ENCODE measurements around the gene TMEM59L. TPM values are rescaled to one million over a fixed set of nuclear protein-coding genes. Genes with fewer than 3 reads are reported as not detected.

TMEM59L gene
- total RNA-seq, 4 donors from 2014 or later: 0.96 to 4.0 (median 2.0) TPM

DNA sequence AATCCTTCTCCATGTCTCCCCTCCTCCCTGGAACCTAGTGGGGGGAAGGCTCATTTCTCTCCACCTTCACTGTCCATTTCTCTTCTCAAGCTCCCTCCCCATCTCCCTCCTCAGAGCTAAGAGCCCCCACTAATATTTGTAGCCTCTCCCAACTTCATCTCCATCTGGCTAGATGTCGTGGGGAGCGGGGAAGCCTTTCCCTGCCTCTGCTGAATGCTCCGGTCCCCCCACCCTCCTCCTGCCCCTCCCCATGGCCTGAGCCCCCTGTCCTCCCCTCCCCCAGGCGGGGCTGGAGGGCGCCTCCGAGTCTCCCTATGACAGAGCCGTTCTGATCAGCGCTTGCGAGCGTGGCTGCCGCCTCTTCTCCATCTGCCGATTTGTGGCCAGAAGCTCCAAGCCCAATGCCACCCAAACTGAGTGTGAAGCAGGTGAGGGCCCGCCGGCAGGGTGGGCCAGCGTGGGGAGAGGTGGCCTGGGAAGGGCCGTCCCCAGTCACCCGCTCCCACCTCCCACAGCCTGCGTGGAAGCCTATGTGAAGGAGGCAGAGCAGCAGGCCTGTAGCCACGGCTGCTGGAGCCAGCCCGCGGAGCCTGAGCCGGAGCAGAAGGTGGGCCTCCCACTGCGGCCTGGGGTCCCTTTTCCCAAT, 1.0 kb downstream of the TMEM59L start:
- TF ChIP-seq POLR2AphosphoS5 (IDR thresholded peaks at IDR 0.05) (no peak), POLR2A (IDR thresholded peaks at IDR 0.05) (no peak), EP300 (IDR thresholded peaks at IDR 0.05) (no peak)
- TF ChIP-seq, protein P1, sequence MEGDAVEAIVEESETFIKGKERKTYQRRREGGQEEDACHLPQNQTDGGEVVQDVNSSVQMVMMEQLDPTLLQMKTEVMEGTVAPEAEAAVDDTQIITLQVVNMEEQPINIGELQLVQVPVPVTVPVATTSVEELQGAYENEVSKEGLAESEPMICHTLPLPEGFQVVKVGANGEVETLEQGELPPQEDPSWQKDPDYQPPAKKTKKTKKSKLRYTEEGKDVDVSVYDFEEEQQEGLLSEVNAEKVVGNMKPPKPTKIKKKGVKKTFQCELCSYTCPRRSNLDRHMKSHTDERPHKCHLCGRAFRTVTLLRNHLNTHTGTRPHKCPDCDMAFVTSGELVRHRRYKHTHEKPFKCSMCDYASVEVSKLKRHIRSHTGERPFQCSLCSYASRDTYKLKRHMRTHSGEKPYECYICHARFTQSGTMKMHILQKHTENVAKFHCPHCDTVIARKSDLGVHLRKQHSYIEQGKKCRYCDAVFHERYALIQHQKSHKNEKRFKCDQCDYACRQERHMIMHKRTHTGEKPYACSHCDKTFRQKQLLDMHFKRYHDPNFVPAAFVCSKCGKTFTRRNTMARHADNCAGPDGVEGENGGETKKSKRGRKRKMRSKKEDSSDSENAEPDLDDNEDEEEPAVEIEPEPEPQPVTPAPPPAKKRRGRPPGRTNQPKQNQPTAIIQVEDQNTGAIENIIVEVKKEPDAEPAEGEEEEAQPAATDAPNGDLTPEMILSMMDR (IDR thresholded peaks at IDR 0.05): no peak
- no peak overlapping the region for H3K4me3 ChIP-seq
- WGBS, 2 donors (ENCODE audit: low coverage in 1 of 2): 71% methylated on average over 1 of the region's 23 CpGs; no CpG with 5 or more reads in 1 of the 2 donors

DNA sequence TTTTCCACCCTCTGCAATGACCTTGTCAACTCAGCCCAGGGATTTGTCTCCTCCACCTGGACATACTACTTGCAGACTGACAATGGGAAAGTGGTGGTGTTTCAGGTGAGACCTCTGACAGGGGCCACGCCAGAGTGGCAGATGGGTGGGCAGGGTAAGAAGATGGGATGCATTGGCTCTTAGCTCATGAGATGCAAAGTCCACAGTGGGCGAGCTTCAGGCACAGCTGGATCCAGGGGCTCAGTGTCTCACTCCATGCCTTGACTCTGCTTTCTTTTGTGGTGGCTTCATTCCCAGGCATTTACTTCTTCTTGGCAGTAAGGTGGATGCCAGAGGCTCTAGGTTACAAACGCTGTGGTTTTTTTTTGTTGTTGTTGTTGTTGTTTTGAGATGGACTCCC, 3.4 kb downstream of the TMEM59L start:
- Histone ChIP-seq H3K27ac (no peak overlapping the region), H3K9me3 (no peaks in the 10 kb centered on the region), H3K36me3 (no peaks in the 10 kb centered on the region), H3K27me3 (peaks cover 71% of the 10 kb centered on the region), H3K4me3 (no peak overlapping the region), H3K4me1 (peaks cover 0 to 24% (median 22%) of the 10 kb centered on the region in 3 donors)
- TF ChIP-seq EP300 (IDR thresholded peaks at IDR 0.05) (no peak), POLR2A (IDR thresholded peaks at IDR 0.05) (no peak), POLR2AphosphoS5 (IDR thresholded peaks at IDR 0.05) (no peak)
- TF ChIP-seq, protein P1 (IDR thresholded peaks at IDR 0.05): no peak
- WGBS, 2 donors (ENCODE audit: low coverage in 1 of 2): 75 to 85% methylated on average over 2 to 3 of the region's 3 CpGs
- ATAC-seq: no peak

More for the DNA sequence above, 1.0 kb downstream of the TMEM59L start:
- Histone ChIP-seq H3K27ac (no peak overlapping the region), H3K27me3 (peaks cover 94% of the 10 kb centered on the region), H3K9me3 (no peaks in the 10 kb centered on the region), H3K36me3 (no peaks in the 10 kb centered on the region), H3K4me1 (peaks cover 0 to 31% (median 25%) of the 10 kb centered on the region in 3 donors)
- ATAC-seq: no peak

DNA sequence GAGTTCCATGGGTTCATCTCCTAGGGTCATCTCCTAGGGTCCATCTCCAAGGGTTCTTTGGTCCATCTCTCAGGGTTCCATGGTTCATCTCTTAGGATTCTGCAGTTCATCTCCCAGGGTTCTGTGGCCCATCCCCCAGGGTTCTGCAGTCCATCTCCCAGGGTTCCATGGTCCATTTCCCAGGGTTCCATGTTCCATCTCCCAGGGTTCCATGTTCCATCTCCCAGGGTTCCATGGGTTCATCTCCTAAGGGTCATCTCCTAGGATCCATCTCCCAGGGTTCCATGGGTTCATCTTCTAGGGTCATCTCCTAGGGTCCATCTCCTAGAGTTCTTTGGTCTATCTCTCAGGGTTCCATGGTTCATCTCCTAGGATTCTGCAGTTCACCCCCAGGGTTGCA, 4.9 kb downstream of the TMEM59L start:
- peaks cover 55% of the 10 kb centered on the region for H3K27me3 ChIP-seq
- no peak for TF ChIP-seq POLR2AphosphoS5 (IDR thresholded peaks at IDR 0.05)
- TF ChIP-seq, protein P1 (IDR thresholded peaks at IDR 0.05): no peak
- no peak for ATAC-seq

DNA sequence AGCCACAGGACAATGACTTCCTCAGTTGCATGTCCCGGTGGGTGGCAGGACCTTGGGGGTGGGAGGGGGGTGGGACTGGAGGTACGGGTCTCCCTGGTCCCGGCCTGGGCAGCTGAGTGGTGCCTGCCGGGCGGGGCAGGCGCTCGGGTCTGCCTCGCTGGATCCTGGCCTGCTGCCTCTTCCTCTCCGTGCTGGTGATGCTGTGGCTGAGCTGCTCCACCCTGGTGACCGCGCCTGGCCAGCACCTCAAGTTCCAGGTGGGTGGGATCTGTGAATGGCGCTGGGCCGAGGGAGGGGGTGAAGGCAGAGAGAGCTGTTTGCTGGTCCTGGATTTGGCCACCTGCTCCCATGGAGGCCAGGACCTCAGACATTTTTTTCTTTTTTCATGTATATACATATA, 5.6 kb downstream of the TMEM59L start:
- no peaks in the 10 kb centered on the region for H3K36me3 ChIP-seq
- 95 to 100% methylated on average over 2 to 4 of the region's 13 CpGs for WGBS, 2 donors (ENCODE audit: low coverage in 1 of 2)
- no peak overlapping the region for H3K27ac ChIP-seq
- H3K4me3 ChIP-seq: no peak overlapping the region
- TF ChIP-seq EP300 (IDR thresholded peaks at IDR 0.05): no peak
- TF ChIP-seq POLR2AphosphoS5 (IDR thresholded peaks at IDR 0.05): no peak
- TF ChIP-seq, protein P1 (IDR thresholded peaks at IDR 0.05): no peak
- no peak for TF ChIP-seq POLR2A (IDR thresholded peaks at IDR 0.05)
- peaks cover 0 to 2% (median 1%) of the 10 kb centered on the region in 3 donors for H3K4me1 ChIP-seq
- H3K27me3 ChIP-seq: peaks cover 48% of the 10 kb centered on the region
- no peaks in the 10 kb centered on the region for H3K9me3 ChIP-seq
- ATAC-seq: no peak

More for the DNA sequence above, 4.9 kb downstream of the TMEM59L start:
- Histone ChIP-seq H3K36me3 (no peaks in the 10 kb centered on the region), H3K4me3 (no peak overlapping the region), H3K9me3 (no peaks in the 10 kb centered on the region), H3K4me1 (peaks cover 0 to 9% (median 6%) of the 10 kb centered on the region in 3 donors), H3K27ac (no peak overlapping the region)

DNA sequence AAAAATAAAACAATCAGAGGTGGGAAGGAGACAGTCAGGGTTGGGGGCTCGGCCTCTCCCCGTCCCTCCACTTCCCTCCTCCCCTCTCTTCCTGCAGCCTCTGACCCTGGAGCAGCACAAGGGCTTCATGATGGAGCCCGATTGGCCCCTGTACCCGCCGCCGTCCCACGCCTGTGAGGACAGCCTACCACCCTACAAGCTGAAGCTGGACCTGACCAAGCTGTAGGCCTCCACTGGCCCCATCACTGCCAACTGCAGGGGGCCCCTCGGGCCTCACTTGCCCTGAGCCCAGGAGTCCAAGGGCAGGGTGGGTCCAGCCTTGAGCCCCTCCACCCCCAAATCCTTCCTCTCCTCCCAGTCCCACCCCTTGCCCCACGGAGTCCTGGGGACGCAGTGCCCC, 7.6 kb downstream of the TMEM59L start:
- no peaks in the 10 kb centered on the region for H3K4me1 ChIP-seq
- no peak for ATAC-seq
- no peak overlapping the region for H3K27ac ChIP-seq
- H3K36me3 ChIP-seq: no peaks in the 10 kb centered on the region
- H3K9me3 ChIP-seq: no peaks in the 10 kb centered on the region
- 60 to 90% methylated on average over 1 to 5 of the region's 10 CpGs for WGBS, 2 donors (ENCODE audit: low coverage in 1 of 2)
- no peak overlapping the region for H3K4me3 ChIP-seq
- H3K27me3 ChIP-seq: peaks cover 30% of the 10 kb centered on the region
- TF ChIP-seq EP300 (IDR thresholded peaks at IDR 0.05) (no peak), POLR2AphosphoS5 (IDR thresholded peaks at IDR 0.05) (no peak), POLR2A (IDR thresholded peaks at IDR 0.05) (no peak)
- TF ChIP-seq, protein P1 (IDR thresholded peaks at IDR 0.05): no peak
